Renal cortical epithelial cell (primary cell): ENCODE measurements around the gene CRK. TPM values are rescaled to one million over a fixed set of nuclear protein-coding genes. Genes with fewer than 3 reads are reported as not detected.
"Not testable (repeated sequence)": the region's sequence is repeated elsewhere in the genome, so short reads cannot be mapped to it uniquely, and the experiment has no call there.

Source experiments
- DNase-seq: peaks from one replicate; pipeline ENCODE4 v3.0.0-alpha.2; 2011; ENCODE audit warnings: low read depth
- total RNA-seq: library from RNA; depleted of rRNA; stranded (reverse); fragments of >200 nt; gene quantifications from 2 replicates; pipeline ENCODE4 v1.2.3, GENCODE V29; 2014

The CRK gene
- total RNA-seq, 1 donor from 2014 or later: 159 TPM

GRCh38 chr17:1423456-1424135 is 32.4 kb downstream of the CRK start:
- DNase-seq: peak; percentile 64

GRCh38 chr17:1422885-1423284 is 33.1 kb downstream of the CRK start:
- DNase-seq: peak; percentile 99

GRCh38 chr17:1421470-1421869 is 34.6 kb downstream of the CRK start:
- no peak for DNase-seq

GRCh38 chr17:1420981-1421380 is 35.1 kb downstream of the CRK start:
- DNase-seq: no peak

GRCh38 chr17:1420163-1420562 is 35.9 kb downstream of the CRK start:
- DNase-seq: no peak

GRCh38 chr17:1418476-1418875 is 37.6 kb downstream of the CRK start:
- not testable (repeated sequence) for DNase-seq

- DNase-seq: no peak
Observed at GRCh38 chr17:1416414-1416813, 39.6 kb downstream of the CRK start.

GRCh38 chr17:1414634-1415033 is 41.4 kb downstream of the CRK start:
- DNase-seq: no peak

- no peak for DNase-seq
Observed at GRCh38 chr17:1414001-1414574, 41.9 kb downstream of the CRK start.

- peak; percentile 95 for DNase-seq
Observed at GRCh38 chr17:1413281-1413791, 42.7 kb downstream of the CRK start.

- DNase-seq: no peak
Observed at GRCh38 chr17:1412185-1413110, 43.6 kb downstream of the CRK start.

GRCh38 chr17:1402262-1402586 is 53.8 kb downstream of the CRK start:
- DNase-seq: no peak

- DNase-seq: peak; percentile 75
Observed at GRCh38 chr17:1399679-1400512, 56.1 kb downstream of the CRK start, which contains the start of gene YWHAE. YWHAE (minus strand) TSS chr17:1400222; CDS start chr17:1400110, 112 bp downstream.

- peak; percentile 44 for DNase-seq
Observed at GRCh38 chr17:1398931-1399678, 56.9 kb downstream of the CRK start.

- no peak for DNase-seq
Observed at GRCh38 chr17:1398028-1398427, 58.0 kb downstream of the CRK start.

- not testable (repeated sequence) for DNase-seq
Observed at GRCh38 chr17:1395876-1396665, 60.0 kb downstream of the CRK start.

GRCh38 chr17:1391577-1391976 is 64.5 kb downstream of the CRK start:
- no peak for DNase-seq

GRCh38 chr17:1390432-1391367 is 65.3 kb downstream of the CRK start:
- DNase-seq: peak; percentile 43
